ENCODE results near the gene MYO9B.
A peak's percentile ranks its signal among the peaks of the same experiment; 100 is the strongest.

MYO9B gene, protein sequence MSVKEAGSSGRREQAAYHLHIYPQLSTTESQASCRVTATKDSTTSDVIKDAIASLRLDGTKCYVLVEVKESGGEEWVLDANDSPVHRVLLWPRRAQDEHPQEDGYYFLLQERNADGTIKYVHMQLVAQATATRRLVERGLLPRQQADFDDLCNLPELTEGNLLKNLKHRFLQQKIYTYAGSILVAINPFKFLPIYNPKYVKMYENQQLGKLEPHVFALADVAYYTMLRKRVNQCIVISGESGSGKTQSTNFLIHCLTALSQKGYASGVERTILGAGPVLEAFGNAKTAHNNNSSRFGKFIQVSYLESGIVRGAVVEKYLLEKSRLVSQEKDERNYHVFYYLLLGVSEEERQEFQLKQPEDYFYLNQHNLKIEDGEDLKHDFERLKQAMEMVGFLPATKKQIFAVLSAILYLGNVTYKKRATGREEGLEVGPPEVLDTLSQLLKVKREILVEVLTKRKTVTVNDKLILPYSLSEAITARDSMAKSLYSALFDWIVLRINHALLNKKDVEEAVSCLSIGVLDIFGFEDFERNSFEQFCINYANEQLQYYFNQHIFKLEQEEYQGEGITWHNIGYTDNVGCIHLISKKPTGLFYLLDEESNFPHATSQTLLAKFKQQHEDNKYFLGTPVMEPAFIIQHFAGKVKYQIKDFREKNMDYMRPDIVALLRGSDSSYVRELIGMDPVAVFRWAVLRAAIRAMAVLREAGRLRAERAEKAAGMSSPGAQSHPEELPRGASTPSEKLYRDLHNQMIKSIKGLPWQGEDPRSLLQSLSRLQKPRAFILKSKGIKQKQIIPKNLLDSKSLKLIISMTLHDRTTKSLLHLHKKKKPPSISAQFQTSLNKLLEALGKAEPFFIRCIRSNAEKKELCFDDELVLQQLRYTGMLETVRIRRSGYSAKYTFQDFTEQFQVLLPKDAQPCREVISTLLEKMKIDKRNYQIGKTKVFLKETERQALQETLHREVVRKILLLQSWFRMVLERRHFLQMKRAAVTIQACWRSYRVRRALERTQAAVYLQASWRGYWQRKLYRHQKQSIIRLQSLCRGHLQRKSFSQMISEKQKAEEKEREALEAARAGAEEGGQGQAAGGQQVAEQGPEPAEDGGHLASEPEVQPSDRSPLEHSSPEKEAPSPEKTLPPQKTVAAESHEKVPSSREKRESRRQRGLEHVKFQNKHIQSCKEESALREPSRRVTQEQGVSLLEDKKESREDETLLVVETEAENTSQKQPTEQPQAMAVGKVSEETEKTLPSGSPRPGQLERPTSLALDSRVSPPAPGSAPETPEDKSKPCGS (N-terminal part only)

DNA sequence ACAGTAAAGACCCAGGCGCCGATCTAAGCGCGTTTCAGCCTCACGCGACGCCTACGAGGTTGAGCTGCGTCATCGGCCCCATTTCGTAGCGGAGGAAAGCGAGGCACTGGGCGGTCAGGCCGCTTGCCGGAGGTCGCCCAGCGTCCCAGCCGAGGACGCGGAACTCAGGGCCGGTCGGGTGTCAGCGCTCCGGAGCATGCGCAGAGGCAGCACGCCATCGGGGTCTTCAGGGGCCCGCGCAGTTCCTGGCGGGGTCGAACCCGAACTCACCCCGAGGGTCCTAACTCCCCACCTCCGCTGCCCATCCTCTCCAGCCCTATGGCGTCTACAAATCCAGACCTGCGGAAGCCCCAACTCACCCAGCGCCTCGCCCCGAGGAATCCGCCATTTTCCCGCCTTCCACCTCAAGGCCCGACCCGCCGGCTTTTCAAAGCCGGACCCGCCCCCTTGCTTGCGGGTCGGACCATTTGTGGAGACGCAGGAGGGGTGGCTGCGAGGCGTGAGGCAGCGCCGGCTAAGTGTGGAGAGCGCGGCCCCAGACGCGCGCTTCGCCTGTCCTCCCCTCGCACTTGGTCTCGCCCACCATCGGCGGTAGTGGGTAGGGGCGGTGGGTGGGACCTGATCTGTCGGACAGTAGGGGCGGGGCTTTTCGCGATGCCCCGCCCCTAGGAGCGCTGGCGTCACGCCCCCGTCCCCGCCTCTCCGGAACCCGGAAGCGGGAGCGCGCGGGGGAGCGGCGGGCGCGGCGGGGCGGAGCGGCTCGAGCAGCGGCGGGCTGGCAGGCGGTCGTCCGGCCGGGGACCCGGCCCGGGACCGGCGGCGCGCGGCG is at the start of gene MYO9B, which contains the start of gene HAUS8:
Gene MYO9B, plus strand, starts transcription at position 743 of the 829 bp plus-strand sequence. CDS start 25,941 bp downstream, outside the sequence.
Gene HAUS8, minus strand, starts transcription at position 418 of the 829 bp plus-strand sequence. Its CDS starts 30 bp downstream, at position 388.
- DNase-seq, result peak; percentile 98

DNA sequence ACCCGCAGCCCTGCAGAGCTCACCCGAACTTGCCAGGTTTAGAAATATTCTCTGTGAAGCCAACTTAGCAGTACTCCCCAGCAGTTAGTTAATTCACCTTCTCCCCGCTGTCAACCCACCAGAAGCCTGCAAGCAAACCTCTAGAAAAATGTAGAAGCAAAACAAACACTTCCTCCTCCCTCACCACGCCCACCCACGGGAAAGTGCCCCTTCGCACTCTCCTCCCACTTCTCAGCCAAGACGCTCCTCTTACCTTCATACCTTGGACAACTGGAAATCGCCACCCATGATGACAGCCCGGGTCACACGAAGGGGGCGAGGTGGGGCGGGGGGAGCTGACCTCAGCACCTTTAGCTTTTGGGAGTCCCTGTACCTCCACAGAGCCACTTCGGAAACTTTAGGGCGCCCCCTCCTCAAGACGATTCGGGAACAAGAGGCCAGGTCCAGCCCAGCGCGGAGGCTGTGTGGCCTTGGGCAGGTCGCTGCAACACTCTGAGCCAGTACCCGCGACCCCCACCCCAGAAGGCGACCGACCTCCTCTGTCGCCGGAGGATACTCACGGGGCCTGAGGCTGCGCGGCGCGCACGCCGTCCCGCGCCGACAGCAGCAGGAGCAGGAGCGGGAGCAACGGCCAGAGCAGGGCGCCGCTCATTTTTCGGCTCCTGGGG is 49.5 kb upstream of the MYO9B start:
- DNase-seq, result no peak

DNA sequence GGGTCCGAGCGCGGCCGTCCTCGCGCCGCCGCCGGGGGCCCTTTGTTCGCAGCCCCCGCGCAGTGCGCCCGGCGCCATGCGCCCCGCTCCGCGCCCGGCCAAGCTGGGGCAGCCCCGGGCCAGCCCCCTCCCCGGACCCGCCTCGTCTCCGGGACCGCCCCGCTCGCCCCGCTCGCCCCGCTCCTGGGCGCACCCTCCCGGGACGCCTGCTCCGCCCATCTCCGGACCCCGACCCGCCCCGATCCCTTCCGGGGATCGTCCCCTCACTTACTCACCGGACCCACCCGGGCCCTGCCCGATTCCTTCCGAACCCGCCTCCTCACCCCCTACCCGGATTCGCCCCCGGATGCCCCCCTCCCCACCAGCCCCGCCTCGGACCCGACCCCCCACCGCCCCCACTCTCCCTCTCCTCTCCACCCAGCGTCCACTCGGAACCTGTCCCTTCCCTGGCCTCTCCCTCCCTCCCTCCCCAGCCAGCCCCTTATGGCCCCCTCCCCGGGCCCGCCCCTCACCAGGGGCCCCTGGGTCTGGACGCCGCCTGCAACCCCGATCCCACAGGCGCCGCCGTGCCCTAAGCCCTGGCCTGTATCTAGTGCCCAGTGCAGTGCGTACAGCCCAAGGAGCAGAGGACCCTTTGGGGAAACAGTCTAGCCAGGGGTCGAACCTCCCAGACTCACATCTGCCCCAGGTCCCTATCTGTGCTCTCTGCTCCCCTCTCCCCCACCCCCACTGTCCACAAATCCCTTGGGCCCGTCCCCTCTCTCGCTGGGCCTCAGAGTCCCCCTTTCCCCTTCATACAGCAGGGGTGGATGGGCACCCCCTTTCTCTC is 48.7 kb upstream of the MYO9B start, which contains the start of gene CPAMD8:
Gene CPAMD8, minus strand, starts transcription at position 105 of the 829 bp plus-strand sequence. CDS start 168 bp downstream, outside the sequence.
- DNase-seq, result no peak

DNA sequence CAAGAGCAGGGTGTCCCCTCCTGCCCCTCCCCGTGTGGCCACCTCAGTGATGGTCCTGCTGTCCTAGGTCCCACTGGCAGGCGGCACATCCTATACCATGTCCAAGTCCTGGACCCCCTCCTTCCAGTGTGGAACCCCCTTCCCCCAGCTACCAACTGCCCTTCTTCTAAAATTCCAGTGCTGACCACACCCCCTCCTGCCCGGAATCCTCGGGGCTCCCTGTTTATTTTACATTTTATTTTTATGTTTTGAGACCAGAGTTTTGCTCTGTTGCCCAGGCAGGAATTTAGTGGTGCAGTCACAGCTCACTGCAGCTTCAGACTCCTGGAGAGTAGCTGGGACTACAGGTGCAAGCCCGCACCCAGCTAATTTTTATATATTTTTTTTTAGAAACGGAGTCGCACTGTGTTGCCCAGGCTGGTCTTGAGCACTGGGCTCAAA is 48.0 kb upstream of the MYO9B start:
- no peak for DNase-seq

DNA sequence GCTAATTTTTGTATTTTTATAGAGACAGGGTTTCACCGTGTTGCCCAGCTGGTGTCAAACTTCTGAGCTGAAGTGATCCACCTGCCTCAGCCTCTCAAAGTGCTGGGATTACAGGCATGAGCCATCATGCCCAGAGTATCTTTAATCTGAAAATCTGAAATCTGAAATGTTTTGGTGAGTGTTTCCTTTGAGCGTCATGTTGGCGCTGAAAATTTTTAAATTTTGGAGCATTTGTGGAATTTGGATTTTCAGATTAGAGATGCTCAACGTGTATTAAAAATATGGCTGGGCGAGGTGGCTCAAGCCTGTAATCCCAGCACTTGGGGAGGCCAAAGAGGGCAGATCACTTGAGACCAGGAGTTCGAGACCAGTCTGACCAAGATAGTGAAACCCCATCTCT is 43.8 kb upstream of the MYO9B start:
- no peak for DNase-seq

DNA sequence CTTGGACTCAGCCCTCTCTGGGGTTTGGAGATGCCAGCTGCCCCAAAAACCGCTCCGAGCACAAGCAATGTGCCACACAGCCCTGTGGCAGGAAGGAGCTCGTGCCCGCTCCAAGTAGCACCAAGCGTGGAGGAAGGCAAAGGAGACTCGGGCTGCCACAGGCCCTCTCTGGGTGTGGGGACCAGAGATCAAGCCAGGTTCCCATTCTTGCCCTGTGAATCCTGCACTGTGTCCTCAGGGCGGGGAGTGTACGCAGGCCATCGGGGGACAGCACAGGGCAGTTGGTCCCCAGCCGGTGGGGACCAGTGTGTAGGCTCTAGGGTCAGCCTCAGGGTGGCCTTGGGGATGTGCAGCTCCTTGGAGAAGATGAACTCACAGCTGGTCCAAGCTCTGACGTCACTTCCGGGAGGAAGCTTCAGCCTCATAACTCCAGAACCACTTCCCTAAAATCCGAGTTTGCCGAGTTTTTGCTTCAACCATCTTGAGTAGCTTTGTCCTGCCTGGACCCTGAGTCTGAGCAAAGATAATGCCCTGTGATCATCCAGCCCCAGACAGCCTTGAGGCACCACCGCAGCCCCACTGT is 39.6 kb upstream of the MYO9B start:
- no peak for DNase-seq

DNA sequence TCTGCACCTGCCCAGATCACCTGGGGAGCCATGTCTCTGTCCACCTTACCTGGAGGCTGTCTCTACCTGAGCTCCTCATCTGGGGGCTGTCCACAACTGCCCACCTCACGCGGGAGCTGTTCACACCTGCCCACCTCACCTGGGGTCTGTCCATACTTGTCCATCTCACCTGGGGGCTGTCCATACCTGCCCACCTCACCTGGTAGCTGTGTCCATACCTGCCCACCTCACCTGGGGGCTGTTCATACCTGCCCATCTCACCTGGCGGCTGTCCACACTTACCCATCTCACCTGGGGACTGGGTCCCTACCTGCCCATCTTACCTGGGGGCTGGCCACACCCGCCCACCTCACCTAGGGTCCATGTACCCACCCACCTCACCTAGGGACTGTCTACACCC is 38.9 kb upstream of the MYO9B start:
- DNase-seq, result no peak

DNA sequence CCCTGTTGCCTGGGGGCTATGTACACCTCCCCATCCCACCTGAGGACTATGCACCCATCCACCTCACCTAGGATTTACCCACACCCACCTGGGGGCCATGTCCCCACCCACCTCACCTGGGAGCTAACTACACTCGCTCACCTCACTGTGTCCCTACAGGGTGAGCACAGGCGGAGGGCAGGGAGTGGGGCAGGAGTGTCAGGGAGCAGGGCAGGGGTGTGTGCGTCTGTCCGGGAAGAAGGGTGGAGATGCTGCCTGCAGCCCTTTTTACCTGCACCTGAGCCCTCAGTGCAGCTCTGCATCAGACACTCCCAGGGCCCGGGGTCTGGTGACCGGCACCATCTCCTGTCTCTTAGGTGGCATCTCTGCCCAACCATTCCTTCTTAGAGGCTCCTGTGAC is 38.4 kb upstream of the MYO9B start:
- DNase-seq, result no peak

DNA sequence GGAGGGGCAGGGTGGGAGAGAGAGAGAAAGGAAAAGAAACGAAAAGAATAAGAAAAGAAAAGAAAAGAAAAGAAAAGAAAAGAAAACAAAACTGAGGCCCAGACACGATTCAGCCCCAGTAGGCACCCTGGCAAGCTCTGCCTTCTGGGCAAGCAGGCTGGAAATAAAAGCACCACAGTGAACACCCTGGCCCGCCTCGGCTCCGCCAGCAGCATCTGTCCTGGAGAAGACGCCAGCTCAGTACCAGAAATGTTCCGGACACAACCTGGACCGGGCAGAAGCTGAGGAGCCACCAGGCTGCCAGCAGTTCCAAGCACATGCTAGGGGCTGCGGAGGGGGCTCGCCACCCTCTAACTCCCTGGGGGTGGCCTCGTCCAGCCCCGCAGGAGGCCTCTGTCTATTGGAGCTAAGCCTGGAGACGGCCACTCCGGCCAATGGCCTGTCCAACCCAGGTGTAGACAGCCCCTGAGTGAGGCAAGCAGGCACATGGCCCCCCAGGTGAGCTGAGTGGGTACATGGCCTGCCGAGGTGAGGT is 37.5 kb upstream of the MYO9B start:
- DNase-seq, result no peak

DNA sequence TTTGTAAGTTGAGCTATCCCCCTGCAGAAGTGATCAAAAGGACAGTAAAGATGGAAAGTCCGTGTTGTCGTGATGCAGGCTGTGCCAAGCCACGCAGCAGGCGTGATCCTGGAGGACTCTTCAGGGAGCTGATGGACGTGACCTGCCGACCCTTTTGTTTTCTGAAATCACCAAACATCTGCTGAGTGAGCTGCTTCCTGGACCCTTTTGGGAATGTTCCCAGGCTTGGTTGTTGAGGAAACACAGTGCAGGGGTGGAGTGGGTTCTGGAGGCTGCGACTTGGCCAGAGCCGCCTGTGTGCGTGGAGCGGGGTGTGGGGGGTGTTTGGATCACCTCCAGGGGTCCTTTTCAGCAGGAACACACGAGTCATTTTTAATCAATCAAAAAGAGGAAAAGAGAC is 33.6 kb upstream of the MYO9B start:
- no peak for DNase-seq

DNA sequence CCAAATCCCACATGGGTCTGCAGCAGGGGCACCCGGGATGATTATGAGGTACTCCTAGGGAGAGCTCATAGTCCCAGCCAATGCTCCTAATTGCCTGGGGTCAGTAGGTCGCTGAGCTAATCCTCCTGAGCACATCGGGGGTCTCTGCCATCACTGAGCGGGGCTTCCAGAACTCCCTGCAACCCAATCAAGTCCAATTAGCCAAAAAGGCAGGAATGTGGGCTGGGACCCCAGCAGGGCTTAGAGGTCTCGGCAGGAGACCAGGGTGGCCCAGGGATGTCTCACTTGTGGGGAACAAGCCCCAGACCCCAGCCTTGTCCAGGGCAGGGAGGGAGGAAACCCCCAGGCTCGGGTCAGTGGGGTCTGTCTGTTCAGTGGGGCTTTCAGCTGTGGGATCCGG is 31.8 kb upstream of the MYO9B start:
- no peak for DNase-seq

DNA sequence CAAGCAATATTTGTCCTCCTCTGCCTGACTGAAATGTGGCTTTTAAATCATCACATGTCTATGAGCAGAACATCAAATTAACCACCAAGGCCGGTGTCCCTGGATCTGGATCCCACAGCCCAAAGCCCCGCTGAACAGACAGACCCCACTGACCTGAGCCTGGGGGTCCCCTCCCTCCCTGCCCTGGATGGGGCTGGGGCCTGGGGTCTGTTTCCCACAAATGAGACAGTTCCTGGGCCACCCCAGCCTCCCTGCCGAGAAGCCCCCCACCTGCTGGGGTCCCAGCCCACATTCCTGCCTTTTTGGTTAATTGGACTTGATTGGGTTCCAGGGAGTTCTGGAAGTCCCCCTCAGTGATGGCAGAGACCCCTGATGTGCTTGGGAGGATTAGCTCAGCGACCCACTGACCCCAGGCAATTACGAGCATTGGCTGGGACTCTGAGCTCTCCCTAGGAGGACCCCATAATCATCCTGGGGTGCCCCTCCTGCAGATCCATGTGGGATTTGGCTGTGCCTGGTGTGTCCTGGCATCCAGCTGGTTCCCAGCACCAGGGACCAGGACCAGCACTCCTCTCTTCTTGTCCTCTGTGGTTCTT is 29.6 kb upstream of the MYO9B start:
- DNase-seq, result no peak

DNA sequence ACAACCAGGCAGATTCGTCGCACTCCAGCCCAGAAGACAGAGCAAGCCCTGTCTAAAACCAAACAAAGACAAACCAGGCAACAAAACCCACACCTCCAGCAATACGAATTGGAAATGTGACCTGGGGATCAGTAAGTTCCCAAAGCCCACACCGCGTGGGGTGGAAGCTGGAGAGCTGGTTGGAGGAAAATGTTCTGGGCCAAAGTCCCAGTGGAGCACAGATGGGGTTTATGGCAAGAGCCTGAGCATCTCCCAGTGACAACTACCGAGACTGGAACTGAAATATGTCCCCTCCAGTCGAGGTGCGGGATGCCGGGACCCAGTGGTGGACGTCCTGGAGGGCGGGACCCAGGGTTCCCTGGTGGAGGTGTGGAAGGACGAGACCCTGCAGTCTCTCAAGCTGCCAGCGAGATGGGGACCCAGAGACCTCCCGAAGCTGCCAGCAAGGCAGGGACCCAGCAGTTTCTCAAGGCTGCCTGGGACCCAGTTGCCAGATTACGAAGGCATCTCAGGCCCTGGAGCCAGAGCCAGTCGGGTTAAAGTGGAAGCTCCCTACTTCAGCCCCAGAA is 26.6 kb upstream of the MYO9B start:
- no peak for DNase-seq

DNA sequence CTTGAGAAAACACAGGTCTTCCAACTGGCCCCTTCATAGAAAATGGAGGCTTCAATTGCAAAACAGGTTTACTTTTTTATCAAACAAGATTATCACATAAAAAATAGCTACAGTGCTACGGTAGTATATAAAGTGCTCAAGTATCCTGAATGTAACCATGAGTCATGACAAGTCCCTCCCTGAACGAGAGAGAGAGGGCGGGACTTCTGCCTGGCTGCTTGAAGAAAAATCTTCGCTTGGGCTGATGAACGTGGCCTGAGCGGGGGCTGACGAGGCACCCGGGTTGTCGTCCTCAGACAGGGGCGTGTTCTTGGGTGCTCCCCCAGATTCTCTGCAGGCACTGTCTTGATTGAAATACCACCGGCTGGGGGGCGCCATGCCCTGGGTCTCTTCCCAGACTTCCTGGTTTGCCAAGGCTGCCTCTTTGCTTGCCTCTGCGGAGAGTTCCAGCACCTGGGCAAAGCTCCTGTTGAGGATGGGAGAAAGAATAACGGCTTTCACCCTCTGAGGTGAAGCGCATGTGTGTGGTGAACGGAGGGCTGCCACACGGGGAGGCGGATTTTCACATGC is 25.8 kb upstream of the MYO9B start:
- no peak for DNase-seq

DNA sequence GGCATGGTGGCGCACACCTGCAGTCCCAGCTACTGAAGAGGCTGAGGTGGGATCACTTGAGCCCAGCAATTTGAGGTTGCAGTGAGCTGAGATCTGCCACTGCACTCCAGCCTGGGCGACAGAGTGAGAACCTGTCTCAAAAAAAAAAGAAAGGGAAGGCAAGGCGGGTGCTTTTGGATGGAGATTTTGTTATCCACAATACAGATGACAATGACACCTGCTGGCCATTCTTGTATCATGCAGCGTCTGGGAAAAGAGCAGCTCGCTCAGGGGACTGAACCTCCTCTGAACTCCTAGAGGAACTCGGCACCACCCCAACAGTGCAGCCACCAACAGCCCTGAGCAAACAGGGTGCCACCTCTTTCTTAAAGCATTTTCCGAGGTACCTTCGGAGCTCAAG is 23.1 kb upstream of the MYO9B start:
- DNase-seq, result peak; percentile 20

DNA sequence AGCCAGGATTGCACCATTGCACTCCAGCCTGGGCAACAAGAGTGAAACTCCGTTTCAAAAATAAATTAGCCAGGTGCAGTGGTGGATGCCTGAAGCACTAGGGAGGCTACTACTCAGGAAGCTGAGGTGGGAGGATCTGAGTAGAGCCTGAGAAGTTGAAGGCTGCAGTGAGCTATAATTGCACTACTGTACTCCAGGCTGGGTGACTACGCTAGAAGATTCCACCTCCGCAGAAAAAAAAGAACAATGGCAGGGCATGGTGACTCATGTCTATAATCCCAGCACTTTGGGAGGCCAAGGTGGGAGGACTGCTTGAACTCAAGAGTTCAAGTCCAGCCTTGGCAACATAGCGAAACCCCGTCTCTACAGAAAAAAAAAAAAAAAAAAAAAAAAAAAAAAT is 20.8 kb upstream of the MYO9B start:
- DNase-seq, result no peak

DNA sequence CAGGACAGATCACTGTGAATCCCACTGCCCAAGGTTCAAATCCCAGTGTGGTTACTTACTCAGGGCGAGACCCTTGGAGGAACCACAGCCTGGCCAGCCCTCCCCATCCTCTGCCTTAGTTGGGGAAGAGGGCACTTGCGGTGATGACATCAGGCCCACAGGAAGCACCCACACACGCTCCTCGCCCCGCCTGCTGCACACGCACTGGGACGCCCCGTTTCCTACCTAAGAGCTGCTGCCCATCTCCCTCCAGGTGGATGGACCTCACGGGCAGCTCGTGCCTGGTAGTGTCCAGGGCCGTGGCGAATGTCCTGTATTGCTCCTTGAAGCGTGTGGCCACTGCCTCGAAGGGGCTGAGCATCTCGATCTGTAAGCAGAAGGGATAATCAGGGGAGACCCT is 19.9 kb upstream of the MYO9B start:
- DNase-seq, result no peak

DNA sequence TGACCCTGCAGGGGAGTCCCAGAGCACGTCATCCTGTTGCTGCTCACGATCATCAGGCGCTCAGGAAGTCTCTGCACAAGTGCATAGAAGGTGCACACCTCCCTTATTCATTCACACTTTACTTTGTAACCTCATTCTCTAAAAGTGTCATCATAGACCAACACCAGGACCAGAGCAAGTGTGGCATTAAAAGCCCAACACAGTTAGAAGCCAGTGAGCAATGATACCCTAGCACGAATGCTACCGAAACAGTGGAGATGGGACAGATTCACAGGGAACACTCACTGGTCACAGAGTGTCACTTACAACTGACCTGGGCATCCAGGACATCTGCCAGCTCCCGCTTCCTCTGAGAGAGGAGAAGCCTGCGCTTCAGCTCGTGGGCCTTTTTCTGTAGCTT is 17.3 kb upstream of the MYO9B start:
- no peak for DNase-seq

DNA sequence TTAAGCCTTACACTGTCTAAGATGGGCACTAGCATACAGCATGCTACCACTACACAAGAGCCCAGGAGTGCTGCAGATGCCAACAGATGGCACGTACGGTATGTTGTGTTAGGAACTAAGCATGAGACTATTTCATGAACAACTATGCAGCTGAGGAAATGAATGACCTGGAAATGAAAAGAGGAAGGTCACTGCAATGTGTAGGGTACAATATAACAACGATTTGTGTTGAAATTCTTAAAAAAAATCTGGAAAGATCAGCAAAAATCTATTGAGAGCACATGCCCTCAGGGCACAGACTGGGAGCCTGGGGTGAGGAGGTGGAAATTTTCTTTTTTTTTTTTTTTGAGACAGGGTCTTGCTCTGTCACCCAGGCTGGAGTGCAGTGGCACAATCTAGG is 14.8 kb upstream of the MYO9B start:
- DNase-seq, result no peak

All from kidney glomerular epithelial cell (primary cell).